ENCODE measurements around the gene NR5A2.
A peak's percentile ranks its signal among the peaks of the same experiment; 100 is the strongest.

Gene NR5A2

DNA sequence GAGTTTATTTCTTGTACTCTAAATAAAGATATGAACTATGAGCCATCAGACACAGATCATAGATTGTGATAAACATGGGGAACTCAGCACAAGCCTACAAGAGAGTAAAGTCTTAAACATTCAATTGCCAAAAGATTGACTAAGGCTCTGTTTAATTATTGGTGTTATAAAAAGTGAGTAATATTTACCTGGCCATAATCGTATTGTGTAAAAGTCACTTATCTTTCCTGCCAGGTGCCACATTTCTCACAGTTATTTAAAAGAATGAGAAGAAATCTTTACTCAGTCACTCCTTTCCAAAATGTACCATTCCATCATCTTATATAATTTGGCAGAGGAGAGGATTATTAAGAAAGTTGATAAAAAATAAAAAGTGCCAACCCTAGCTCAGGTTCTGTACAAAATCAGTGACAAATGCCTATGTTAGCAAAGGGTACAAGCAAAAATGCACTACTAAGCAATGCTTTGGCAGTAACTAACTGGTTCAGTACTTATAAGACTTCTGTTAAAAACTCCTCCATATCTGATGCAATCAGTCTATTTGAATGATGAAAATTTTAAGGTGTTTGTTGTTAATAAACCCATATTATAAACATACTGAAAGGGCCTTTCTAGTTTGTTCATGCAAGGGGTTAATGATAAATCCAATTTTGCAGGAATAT lies 5.8 kb upstream of the NR5A2 start:
- Histone ChIP-seq H3K4me3 (ENCODE audit: low read depth in 1 of 5, low read length in 5 of 5) (no peak overlapping the region), H3K9ac (ENCODE audit: low read length in 5 of 5) (no peak overlapping the region), H3K27me3 (ENCODE audit: control insufficient read depth in 5 of 5, insufficient read depth in 4 of 5, low read length in 5 of 5) (peaks cover 0 to 7% (median 3%) of the 10 kb centered on the region in 5 donors), H3K27ac (ENCODE audit: low read depth, low read length) (no peak overlapping the region), H3K36me3 (ENCODE audit: control insufficient read depth in 5 of 5, insufficient read depth in 5 of 5, low read length in 5 of 5) (no peaks in the 10 kb centered on the region), H3K9me3 (ENCODE audit: control insufficient read depth in 5 of 5, low read length in 5 of 5) (no peaks in the 10 kb centered on the region), H3K4me1 (ENCODE audit: control insufficient read depth in 5 of 5, insufficient read depth in 5 of 5, low read length in 5 of 5) (no peaks in the 10 kb centered on the region)

DNA sequence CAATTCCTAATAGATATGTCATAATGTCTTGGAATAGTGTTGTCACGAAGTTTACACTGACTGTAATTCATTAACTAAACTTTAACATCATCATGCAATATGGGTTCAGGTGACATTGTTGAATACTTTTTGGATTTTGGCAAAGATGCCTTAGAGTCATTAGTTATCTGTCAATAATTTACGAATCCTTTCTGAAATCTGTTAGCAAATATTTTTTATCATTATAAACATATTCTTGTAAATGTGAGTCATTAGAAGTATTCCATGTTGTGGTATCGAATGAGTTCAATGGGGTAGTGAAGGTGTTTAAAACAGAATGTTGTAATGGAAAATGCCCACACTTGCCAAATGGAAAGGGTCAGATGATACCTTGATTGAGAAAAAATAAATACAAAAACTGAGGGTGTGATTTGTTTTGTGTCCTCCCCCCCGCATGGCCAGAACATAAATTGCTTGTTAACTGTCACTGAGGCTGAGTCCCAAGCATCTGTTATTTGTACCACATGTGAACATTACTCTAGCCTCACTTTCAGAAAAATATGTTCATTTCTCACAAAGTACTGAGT lies 5.2 kb upstream of the NR5A2 start:
- no peak overlapping the region for H3K9ac ChIP-seq (ENCODE audit: low read length in 5 of 5)
- H3K4me1 ChIP-seq (ENCODE audit: control insufficient read depth in 5 of 5, insufficient read depth in 5 of 5, low read length in 5 of 5), result no peaks in the 10 kb centered on the region
- H3K27me3 ChIP-seq (ENCODE audit: control insufficient read depth in 5 of 5, insufficient read depth in 4 of 5, low read length in 5 of 5), result peaks cover 0 to 7% (median 3%) of the 10 kb centered on the region in 5 donors
- H3K4me3 ChIP-seq (ENCODE audit: low read depth in 1 of 5, low read length in 5 of 5), result no peak overlapping the region
- no peaks in the 10 kb centered on the region for H3K36me3 ChIP-seq (ENCODE audit: control insufficient read depth in 5 of 5, insufficient read depth in 5 of 5, low read length in 5 of 5)
- H3K9me3 ChIP-seq (ENCODE audit: control insufficient read depth in 5 of 5, low read length in 5 of 5), result no peaks in the 10 kb centered on the region
- no peak overlapping the region for H3K27ac ChIP-seq (ENCODE audit: low read depth, low read length)

DNA sequence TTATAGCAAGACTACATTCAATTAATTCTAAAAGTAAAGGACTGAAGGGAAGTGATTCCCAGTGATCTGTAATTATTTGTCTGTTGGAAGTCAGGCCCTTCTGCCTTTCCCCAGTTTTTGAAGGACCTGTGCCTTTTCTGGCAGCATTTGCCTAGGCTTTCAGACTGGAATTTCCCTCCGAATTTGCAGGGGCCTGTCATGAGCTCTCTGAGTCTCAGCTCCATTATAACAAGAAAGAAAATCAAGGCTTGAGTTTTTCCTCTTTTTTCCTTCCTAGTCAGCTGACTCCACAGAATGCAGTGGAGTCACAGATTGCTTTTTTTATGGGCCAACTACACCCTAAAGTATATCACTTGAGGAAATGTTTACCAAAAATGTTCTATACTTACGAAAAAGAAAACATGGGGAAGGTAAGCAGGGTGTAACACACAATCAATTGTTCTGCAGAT lies 1.1 kb downstream of the NR5A2 start:
- peaks cover 9 to 35% (median 25%) of the 10 kb centered on the region in 5 donors for H3K27me3 ChIP-seq (ENCODE audit: control insufficient read depth in 5 of 5, insufficient read depth in 4 of 5, low read length in 5 of 5)
- H3K27ac ChIP-seq (ENCODE audit: low read depth, low read length), result no peak overlapping the region
- H3K36me3 ChIP-seq (ENCODE audit: control insufficient read depth in 5 of 5, insufficient read depth in 5 of 5, low read length in 5 of 5), result no peaks in the 10 kb centered on the region
- H3K9ac ChIP-seq (ENCODE audit: low read length in 5 of 5), result peak overlapping the region in 1 of 5 donors; percentile 51
- H3K4me1 ChIP-seq (ENCODE audit: control insufficient read depth in 5 of 5, insufficient read depth in 5 of 5, low read length in 5 of 5), result peaks cover 0 to 16% (median 14%) of the 10 kb centered on the region in 5 donors
- H3K9me3 ChIP-seq (ENCODE audit: control insufficient read depth in 5 of 5, low read length in 5 of 5), result no peaks in the 10 kb centered on the region
- peak overlapping the region; percentile 66 to 83 (median 71) for H3K4me3 ChIP-seq (ENCODE audit: low read depth in 1 of 5, low read length in 5 of 5)

DNA sequence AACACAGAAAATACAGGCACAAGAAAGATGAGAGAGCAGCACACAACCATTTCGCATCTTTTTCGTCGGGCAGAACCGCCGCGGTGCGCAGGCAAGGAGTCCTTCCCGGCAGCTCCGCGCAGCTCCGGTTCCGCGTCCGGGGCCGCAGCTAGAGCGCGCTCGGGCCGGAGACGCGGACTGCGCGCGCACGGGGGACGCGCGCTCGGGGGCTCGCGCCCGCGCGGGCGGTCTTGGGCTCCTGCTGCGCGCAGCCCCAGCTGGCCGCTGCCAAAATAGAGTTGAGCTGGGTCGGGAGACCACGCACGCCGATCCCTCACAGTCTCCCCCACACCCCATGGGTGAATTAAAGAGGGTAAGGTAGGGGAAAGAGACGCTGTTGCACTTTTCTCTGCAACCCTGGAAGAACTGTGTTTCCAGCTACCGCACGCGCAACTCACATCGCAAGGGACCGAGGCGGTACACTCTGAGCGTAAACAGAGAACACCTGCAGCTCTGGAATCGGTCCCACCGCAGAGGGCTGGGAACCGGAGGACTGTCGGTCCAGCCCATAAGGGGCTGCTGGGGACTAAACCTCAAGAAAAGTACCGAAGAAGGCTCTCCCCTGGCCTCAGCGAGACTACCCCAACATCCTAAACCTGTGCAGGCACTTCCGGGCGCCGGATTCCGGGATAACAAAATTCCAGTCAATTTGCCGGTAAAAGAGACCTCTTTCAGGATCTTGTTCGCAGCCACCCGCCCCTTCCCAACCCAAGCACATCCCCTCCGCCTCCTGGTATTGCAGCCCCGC lies 1.7 kb downstream of the NR5A2 start:
- H3K4me1 ChIP-seq (ENCODE audit: control insufficient read depth in 5 of 5, insufficient read depth in 5 of 5, low read length in 5 of 5), result peaks cover 0 to 22% (median 18%) of the 10 kb centered on the region in 5 donors
- H3K9me3 ChIP-seq (ENCODE audit: control insufficient read depth in 5 of 5, low read length in 5 of 5), result no peaks in the 10 kb centered on the region
- no peaks in the 10 kb centered on the region for H3K36me3 ChIP-seq (ENCODE audit: control insufficient read depth in 5 of 5, insufficient read depth in 5 of 5, low read length in 5 of 5)
- H3K9ac ChIP-seq (ENCODE audit: low read length in 5 of 5), result peak overlapping the region in 2 of 5 donors; percentile 28 to 51
- H3K4me3 ChIP-seq (ENCODE audit: low read depth in 1 of 5, low read length in 5 of 5), result peak overlapping the region; percentile 66 to 83 (median 73)
- peaks cover 9 to 35% (median 29%) of the 10 kb centered on the region in 5 donors for H3K27me3 ChIP-seq (ENCODE audit: control insufficient read depth in 5 of 5, insufficient read depth in 4 of 5, low read length in 5 of 5)
- H3K27ac ChIP-seq (ENCODE audit: low read depth, low read length), result no peak overlapping the region

DNA sequence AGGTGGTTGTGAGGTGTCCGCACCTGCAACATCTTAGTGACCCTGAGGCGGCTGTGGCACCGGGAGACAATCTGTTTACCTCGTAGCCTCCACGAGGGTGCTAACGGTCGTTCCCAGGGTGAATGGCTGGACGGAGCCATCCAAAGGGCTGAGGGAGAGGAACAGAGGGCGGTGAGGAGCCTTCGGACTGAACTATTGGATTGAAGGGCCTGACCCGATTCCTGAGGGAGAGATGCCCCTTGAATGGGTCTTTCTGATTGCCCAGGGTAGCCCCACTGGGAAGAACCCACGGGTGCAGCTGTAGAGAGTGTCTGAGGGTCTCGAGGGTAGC lies 2.3 kb downstream of the NR5A2 start:
- Histone ChIP-seq H3K27me3 (ENCODE audit: control insufficient read depth in 5 of 5, insufficient read depth in 4 of 5, low read length in 5 of 5) (peaks cover 9 to 37% (median 31%) of the 10 kb centered on the region in 5 donors), H3K4me1 (ENCODE audit: control insufficient read depth in 5 of 5, insufficient read depth in 5 of 5, low read length in 5 of 5) (peaks cover 0 to 26% (median 20%) of the 10 kb centered on the region in 5 donors), H3K36me3 (ENCODE audit: control insufficient read depth in 5 of 5, insufficient read depth in 5 of 5, low read length in 5 of 5) (no peaks in the 10 kb centered on the region), H3K4me3 (ENCODE audit: low read depth in 1 of 5, low read length in 5 of 5) (peak overlapping the region in 4 of 5 donors; percentile 71 to 83 (median 74)), H3K9ac (ENCODE audit: low read length in 5 of 5) (no peak overlapping the region), H3K27ac (ENCODE audit: low read depth, low read length) (no peak overlapping the region), H3K9me3 (ENCODE audit: control insufficient read depth in 5 of 5, low read length in 5 of 5) (no peaks in the 10 kb centered on the region)

DNA sequence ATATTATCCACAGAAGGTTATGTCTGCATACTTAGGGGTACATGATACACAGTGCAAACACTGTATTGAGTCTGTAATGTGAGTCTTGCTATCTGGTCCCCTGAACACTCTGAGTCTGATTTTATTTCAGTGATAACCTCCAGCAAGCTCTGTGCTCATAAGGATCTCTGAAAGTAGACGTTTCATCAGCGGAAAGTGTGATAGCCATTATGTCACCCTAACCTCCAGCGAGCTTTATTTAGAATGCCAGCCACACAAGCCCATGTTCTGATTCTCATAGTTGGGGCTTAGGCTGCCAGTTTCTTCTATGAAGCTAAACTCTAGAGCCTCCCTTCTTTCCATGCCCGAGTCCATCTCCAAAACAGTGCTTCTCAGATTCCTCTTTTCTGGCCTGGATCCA lies 3.3 kb downstream of the NR5A2 start:
- Histone ChIP-seq H3K36me3 (ENCODE audit: control insufficient read depth in 5 of 5, insufficient read depth in 5 of 5, low read length in 5 of 5) (no peaks in the 10 kb centered on the region), H3K4me3 (ENCODE audit: low read depth in 1 of 5, low read length in 5 of 5) (no peak overlapping the region), H3K9me3 (ENCODE audit: control insufficient read depth in 5 of 5, low read length in 5 of 5) (no peaks in the 10 kb centered on the region), H3K27me3 (ENCODE audit: control insufficient read depth in 5 of 5, insufficient read depth in 4 of 5, low read length in 5 of 5) (peaks cover 15 to 47% (median 37%) of the 10 kb centered on the region in 5 donors), H3K27ac (ENCODE audit: low read depth, low read length) (no peak overlapping the region), H3K4me1 (ENCODE audit: control insufficient read depth in 5 of 5, insufficient read depth in 5 of 5, low read length in 5 of 5) (peaks cover 2 to 36% (median 30%) of the 10 kb centered on the region in 5 donors), H3K9ac (ENCODE audit: low read length in 5 of 5) (no peak overlapping the region)

DNA sequence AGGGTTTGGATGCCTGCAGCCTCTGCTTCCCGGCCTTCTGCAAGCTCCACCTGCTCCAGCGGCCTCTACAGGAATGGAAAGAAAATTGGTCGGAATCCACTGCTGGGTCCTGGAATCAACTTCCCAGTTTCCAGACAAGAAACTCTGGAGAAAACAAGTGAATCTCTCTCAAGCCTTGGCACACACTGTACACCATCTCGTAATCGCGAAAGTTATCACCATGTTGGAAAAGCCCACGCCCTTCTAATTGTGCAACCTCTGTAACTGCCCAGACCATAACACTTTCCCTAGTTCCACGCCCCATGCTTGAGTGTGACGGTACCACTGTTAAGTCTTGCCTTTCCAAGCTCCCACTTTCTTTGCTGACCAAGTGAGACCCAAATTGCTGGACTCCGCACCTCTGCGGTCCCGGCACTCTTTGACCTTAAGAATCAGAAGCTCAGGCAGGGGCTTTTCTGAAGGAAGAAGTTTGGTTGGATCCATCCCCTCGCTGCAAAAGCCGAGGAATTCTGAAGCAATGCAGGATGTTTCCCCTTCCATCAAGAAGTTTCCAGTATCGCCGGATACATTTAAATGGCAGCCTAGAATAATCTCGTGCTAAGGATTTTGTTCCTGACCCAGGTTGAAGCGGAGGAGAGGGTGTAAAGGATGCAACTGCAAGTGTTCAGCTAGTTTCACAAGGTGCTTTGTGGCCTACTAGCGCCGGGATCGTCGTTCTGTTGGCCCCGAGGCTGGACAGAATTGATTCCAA lies 6.2 kb downstream of the NR5A2 start:
- no peaks in the 10 kb centered on the region for H3K36me3 ChIP-seq (ENCODE audit: control insufficient read depth in 5 of 5, insufficient read depth in 5 of 5, low read length in 5 of 5)
- no peak overlapping the region for H3K9ac ChIP-seq (ENCODE audit: low read length in 5 of 5)
- H3K4me3 ChIP-seq (ENCODE audit: low read depth in 1 of 5, low read length in 5 of 5), result peak overlapping the region in 1 of 5 donors; percentile 9
- peaks cover 2 to 39% (median 33%) of the 10 kb centered on the region in 5 donors for H3K4me1 ChIP-seq (ENCODE audit: control insufficient read depth in 5 of 5, insufficient read depth in 5 of 5, low read length in 5 of 5)
- peaks cover 33 to 69% (median 57%) of the 10 kb centered on the region in 5 donors for H3K27me3 ChIP-seq (ENCODE audit: control insufficient read depth in 5 of 5, insufficient read depth in 4 of 5, low read length in 5 of 5)
- H3K27ac ChIP-seq (ENCODE audit: low read depth, low read length), result no peak overlapping the region
- H3K9me3 ChIP-seq (ENCODE audit: control insufficient read depth in 5 of 5, low read length in 5 of 5), result no peaks in the 10 kb centered on the region

DNA sequence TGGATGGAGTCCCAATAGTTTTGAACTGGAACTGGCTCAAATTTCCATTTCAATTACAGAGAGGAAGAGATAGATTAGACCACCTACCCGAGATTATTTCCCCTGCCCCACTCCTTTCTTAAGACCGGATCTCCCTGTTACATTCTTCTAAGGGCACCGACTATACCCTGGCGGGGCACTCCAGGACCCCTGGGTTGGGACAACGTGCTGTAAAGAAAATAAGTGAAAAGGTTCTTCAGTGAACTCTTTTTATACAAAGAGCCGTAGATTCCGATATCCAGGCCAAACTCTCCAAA lies 6.7 kb downstream of the NR5A2 start:
- Histone ChIP-seq H3K9ac (ENCODE audit: low read length in 5 of 5) (no peak overlapping the region), H3K4me1 (ENCODE audit: control insufficient read depth in 5 of 5, insufficient read depth in 5 of 5, low read length in 5 of 5) (peaks cover 2 to 39% (median 33%) of the 10 kb centered on the region in 5 donors), H3K27ac (ENCODE audit: low read depth, low read length) (no peak overlapping the region), H3K27me3 (ENCODE audit: control insufficient read depth in 5 of 5, insufficient read depth in 4 of 5, low read length in 5 of 5) (peaks cover 31 to 68% (median 57%) of the 10 kb centered on the region in 5 donors), H3K4me3 (ENCODE audit: low read depth in 1 of 5, low read length in 5 of 5) (peak overlapping the region in 1 of 5 donors; percentile 9), H3K9me3 (ENCODE audit: control insufficient read depth in 5 of 5, low read length in 5 of 5) (no peaks in the 10 kb centered on the region), H3K36me3 (ENCODE audit: control insufficient read depth in 5 of 5, insufficient read depth in 5 of 5, low read length in 5 of 5) (no peaks in the 10 kb centered on the region)

DNA sequence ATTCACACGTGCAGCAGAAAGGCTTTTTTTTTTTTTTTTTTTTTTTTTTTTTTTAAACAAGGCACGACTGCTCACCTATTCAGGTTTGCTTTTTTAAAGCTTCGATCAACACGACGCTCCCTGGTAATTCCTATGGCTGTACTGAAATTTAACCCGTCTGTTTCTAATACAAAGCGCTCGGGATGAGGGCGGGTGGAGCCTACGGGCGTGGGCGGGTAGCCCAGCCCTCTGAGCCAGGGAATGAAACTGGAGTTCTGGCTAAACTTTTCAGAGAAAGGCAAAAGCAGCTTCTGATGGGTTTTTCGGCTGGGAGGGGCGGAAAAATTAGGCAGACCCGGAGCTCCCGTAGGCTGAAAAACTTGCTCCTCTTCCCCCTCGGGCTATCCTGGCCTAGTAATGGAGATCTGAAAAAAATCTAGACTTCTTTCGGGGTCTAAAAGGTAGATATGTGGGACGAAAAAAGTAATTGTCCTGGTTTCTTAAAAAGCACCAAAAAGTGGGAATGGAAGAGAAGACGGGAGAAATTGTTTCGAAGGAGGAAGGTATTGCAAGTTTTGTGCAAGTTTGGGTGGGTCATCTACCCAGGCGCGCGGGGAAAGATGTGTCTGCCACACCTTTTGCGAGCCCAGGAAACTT lies 7.4 kb downstream of the NR5A2 start:
- no peaks in the 10 kb centered on the region for H3K36me3 ChIP-seq (ENCODE audit: control insufficient read depth in 5 of 5, insufficient read depth in 5 of 5, low read length in 5 of 5)
- no peak overlapping the region for H3K27ac ChIP-seq (ENCODE audit: low read depth, low read length)
- no peaks in the 10 kb centered on the region for H3K9me3 ChIP-seq (ENCODE audit: control insufficient read depth in 5 of 5, low read length in 5 of 5)
- H3K4me1 ChIP-seq (ENCODE audit: control insufficient read depth in 5 of 5, insufficient read depth in 5 of 5, low read length in 5 of 5), result peaks cover 2 to 38% (median 33%) of the 10 kb centered on the region in 5 donors
- peak overlapping the region in 2 of 5 donors; percentile 13 to 41 for H3K9ac ChIP-seq (ENCODE audit: low read length in 5 of 5)
- peak overlapping the region; percentile 31 to 55 (median 43) for H3K4me3 ChIP-seq (ENCODE audit: low read depth in 1 of 5, low read length in 5 of 5)
- peaks cover 26 to 66% (median 54%) of the 10 kb centered on the region in 5 donors for H3K27me3 ChIP-seq (ENCODE audit: control insufficient read depth in 5 of 5, insufficient read depth in 4 of 5, low read length in 5 of 5)
